GM19395 (cell line): ENCODE data around the gene ISCA2.

Experiments
- ATAC-seq: cut with Tn5 transposase; IDR thresholded peaks from one replicate; pipeline ENCODE4 v1.9.1; 2021; ENCODE audit warnings: mild to moderate bottlenecking, moderate library complexity; ENCODE audit not compliant: unreplicated experiment

The ISCA2 gene

GRCh38 chr14:74482571-74482970 is 11.0 kb upstream of the ISCA2 start:
- ATAC-seq, result no peak

GRCh38 chr14:74483321-74483720 is 10.2 kb upstream of the ISCA2 start:
- ATAC-seq, result no peak

DNA sequence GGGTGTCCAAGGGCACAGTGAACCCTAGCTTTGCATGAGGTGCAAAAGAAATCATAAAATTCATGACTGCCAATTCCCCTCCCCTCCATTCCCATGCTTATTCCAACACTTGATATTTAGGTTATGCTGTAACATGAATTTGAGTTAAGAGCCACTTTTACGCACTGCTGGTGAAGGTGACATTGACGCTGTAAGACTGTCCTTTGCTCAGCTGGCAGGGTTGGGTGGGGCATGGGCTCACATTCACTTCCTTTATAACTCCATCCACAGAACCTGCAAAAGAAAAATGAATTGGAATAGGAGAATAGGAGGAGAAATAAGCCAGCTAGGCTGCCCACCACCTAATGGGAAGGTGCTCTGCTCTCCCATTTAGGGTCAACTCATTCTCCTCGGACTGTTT is 7.4 kb upstream of the ISCA2 start:
- no peak for ATAC-seq

- ATAC-seq, result no peak
Observed at GRCh38 chr14:74488786-74489397, 4.7 kb upstream of the ISCA2 start.

GRCh38 chr14:74490486-74490885 is 3.1 kb upstream of the ISCA2 start:
- no peak for ATAC-seq

DNA sequence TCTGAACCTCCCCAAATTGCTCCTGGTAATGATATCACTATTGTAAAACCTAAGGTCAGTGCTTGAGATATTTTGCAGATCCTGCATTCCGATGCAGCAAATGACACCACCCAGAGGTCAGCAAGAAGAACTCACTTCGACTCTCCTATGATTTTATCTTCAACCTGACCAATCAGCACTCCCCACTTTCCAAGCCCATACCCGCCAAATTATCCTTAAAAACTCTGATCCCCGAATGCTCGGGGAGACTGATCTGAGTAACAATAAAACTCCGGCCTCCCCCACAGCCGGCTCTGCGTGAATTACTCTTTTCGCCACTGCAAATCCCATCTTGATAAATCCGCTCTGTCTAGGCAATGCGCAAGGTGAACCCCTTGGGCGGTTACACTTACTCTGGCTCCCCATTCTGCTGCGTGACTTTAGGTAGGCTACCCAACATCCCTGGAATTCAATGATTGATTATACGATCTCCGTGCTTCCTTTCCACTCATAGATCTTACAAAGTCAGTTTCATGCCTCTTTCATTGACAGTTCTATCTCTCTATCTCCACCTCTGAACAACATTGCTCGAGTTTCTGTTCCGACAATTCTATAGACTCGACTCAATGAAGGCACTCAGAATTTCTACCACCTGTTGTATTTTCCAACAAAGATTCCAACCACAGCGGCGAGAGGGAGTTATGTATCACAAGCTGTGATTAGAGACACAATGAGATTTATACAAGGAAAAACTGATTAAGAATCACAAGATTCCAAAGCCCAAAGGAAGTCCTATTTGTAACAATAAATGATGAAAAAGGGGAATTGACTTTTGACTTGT is 1.4 kb upstream of the ISCA2 start:
- ATAC-seq, result no peak

DNA sequence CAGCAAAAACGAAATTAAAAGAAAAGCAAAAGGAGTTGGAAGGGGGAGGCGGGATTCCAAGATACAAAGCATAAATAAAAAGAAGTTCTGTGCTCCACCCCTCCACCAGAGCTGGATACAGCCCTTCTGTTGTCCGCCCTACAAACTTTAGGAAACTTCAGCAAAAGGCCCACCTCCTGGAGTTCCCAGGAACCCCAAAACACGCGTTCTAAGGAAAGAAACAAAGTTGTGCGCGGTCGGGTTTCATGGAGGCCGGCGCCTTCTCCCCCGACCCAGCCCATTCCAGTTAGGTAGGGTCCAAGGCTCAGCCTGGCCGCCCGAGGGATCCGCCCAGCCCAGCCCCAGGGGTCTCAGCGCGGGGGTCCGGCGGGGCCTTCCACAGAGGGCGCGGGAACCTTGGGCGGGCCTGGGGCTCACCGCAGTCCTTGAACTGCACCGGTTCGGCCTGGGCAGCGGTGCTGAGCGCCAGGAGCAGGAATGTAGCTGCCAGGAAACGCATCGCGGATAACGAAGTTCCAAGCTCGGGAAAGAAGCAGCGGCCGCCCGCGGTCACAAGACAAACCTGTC is 706 bp upstream of the ISCA2 start, which contains the start of gene NPC2:
Gene NPC2 (minus strand): TSS at position 530 of the 567 bp plus-strand sequence. CDS start 31 bp downstream, at position 499.
- peak; percentile 18 for ATAC-seq

GRCh38 chr14:74495356-74495755 is 1.8 kb downstream of the ISCA2 start:
- ATAC-seq, result no peak

GRCh38 chr14:74500417-74501134 is 7.0 kb downstream of the ISCA2 start:
- no peak for ATAC-seq

DNA sequence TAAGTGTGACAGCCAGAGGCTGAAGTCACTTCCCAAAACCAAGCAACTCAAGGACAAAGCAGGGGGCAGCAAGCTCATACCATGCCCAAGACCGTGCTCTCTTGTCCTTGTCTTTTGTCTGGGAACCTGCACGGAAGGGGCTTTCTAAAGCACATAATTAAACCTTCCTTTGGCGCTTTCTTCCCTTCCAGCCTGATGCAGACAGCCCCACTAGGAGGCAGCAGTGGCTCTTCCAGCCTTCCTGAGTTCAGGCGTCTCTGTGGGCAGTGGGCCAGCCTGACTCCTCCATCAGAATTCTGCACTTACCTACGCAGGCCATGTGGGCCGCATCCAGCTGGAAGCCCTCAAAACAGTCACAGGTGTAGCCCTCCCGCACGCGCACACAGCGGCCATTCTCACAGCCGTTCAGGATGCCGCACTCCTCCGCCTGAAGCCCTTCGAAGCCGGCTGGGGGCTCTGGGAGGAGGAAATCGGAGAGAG is 7.6 kb downstream of the ISCA2 start:
- no peak for ATAC-seq

DNA sequence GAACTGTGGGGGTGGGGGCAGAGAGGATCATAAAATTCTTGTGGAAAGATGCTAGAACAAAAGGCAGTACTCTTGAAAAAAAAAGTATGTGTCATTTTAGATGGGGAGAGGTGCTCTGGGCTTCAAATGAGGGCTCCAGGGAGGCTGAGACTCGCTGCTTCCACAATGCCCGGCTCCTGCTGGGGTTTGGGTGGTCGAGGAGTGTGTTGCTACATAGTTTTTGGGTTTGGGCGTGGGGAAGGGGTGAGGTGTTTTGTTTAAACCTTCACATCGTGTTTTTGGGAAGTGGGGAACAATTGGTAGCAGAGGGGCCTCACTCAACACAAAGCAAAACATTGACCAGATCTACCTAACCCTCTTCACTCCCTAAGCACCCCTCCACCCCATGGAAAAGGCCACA is 8.1 kb downstream of the ISCA2 start:
- ATAC-seq, result no peak

GRCh38 chr14:74502236-74503019 is 8.9 kb downstream of the ISCA2 start:
- no peak for ATAC-seq

DNA sequence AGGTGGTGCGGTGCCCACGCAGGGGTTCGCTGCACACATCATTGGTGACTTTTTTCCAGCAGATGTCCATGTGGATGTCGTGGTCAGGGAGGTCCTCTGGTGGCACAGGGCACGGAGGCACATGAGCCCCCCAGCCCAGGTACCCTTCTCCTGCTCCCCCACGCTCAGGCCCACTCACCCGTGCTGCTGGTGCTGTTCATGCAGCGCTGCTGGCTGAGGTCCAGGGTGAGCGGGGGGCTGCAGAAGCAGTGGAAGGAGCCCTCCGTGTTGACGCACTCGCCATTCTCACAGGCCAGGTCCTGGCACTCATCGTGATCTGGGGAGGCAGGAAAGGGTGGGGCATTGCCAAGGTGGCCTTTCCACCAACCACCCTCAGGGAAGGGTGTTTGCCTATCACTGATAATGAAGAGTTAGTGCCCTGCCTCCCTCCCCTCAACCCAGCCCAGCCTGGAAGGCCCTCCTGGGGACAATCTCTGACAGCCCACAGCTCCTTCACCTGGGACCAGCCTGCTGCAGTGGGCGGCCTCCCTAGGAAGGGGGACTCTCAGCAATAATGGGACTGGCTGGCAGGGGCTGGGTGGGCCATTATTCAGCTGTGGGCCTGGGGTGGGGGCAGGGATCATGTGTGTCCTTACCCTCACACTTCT is 9.8 kb downstream of the ISCA2 start:
- ATAC-seq, result no peak

DNA sequence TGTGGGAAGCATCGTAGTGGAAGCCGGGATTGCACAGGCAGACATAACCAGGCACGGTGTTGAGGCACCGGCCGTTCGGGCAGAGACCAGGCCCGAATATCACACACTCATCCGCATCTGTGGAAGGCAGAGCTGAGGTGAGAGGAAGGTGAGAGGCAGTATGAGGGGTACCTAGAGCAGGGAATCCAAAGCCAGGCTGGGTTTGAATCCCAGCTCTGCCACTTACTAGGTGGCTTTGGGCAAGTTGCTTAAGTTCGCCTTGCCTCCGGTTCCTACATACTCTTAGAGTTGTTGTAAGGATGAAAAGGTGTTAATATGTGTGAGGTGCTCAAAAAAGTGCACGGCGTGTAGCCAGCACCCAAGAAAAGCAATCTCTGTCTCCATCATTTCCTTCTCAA is 10.4 kb downstream of the ISCA2 start:
- no peak for ATAC-seq

GRCh38 chr14:74504412-74504811 is 10.8 kb downstream of the ISCA2 start:
- ATAC-seq, result no peak

DNA sequence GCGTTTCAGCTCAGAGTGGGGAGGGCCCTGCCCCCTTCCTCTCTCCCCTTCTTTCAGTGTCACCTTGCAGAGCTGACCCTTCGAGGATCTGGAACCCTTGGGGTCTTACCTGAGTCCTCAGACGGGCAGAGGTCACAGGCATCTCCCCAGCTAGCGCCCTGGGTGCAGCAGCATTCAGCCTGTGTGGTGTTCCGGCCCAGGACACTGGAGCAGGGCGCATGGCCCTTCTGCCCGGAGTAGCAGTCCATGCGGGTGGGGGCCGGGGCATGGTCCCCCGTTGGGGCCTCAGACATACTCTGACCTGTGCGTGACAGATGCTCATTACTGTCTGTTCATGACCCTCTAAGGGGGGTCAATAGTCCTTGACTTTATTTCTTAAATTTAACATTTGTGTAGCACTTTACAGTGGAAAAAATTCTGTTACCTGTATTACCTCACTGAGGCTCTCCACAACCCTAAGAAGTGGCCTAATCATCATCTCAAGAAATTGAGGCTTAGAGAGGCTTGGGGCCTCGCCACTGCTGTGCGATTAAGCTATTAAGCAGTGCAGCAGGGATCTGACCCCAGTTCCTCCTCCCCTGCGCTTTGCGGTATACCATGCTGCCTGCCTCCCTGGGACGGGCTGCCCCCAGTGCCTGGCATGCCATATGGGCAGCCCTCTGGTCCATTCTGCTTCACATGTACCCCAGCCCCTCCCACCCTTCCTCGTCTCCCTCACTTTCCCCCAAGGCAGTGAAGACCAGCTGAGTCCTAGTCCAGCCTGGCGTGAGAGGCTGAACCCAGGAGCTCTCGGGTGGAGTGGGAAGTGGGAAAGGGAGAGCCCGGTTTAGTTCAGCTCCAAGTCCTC is 11.5 kb downstream of the ISCA2 start:
- ATAC-seq, result no peak

DNA sequence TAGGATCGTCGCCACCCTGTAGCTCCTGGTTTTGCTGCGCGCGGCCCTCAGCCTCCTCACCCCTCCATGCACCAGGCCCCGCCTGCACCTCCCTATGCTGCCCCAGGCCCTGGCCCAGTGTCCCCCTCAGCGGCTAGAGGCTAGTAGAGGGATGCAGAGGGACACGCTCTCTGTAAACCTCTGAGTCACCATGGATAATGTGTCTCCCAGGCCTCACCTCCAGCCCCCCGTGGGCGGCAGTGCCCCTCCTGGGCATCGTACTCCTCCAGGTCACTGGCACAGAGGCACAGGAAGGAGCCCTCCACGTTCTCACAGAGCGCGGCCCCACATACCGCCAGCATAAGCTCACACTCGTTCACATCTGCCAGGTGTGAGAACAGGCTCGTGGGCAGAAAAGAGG is 12.3 kb downstream of the ISCA2 start:
- ATAC-seq, result no peak

DNA sequence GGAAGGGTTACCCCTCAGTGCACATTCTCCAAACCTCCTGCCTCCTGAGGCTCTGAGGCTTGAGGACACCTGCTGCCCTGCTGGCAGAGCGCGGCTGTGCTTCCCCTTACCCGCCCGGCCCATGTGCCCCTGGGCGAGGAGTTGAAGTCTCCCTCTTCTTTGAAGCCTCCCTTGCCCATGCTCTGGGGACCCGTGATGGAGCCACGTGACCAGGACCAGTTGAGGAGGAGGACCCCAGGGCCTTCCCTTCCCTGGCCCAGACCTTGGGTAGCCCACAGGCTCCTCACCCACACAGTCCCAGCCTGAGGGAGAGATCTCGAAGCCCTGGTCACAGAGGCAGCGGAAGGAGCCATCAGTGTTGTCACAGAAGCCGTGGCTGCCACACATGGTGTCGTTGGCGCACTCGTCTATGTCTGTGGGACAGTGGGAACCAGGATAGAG is 12.9 kb downstream of the ISCA2 start:
- ATAC-seq, result no peak

GRCh38 chr14:74507085-74507484 is 13.5 kb downstream of the ISCA2 start:
- no peak for ATAC-seq
